IPS-NIHi7 (cell line): ENCODE data around the gene ZNF484.
"Not testable (repeated sequence)": the region's sequence is repeated elsewhere in the genome, so short reads cannot be mapped to it uniquely, and the experiment has no call there.

Experiments used
- DNase-seq: peaks from one replicate; pipeline ENCODE4 v3.0.0; 2012; ENCODE audit warnings: mixed read lengths; ENCODE audit errors: extremely low spot score

ZNF484 gene

GRCh38 chr9:92860867-92861266 is 17.0 kb downstream of the ZNF484 start:
- no peak for DNase-seq

GRCh38 chr9:92857236-92857635 is 20.6 kb downstream of the ZNF484 start:
- no peak for DNase-seq

GRCh38 chr9:92853716-92854115 is 24.1 kb downstream of the ZNF484 start:
- no peak for DNase-seq

GRCh38 chr9:92850898-92851297 is 26.9 kb downstream of the ZNF484 start:
- peak; percentile 16 for DNase-seq

- DNase-seq = not testable (repeated sequence)
Observed at GRCh38 chr9:92848740-92849139, 29.1 kb downstream of the ZNF484 start.

GRCh38 chr9:92846662-92847145 is 31.1 kb downstream of the ZNF484 start:
- no peak for DNase-seq

GRCh38 chr9:92838411-92838810 is 39.4 kb downstream of the ZNF484 start:
- DNase-seq = not testable (repeated sequence)

- DNase-seq = no peak
Observed at GRCh38 chr9:92837191-92837590, 40.6 kb downstream of the ZNF484 start.

- DNase-seq = no peak
Observed at GRCh38 chr9:92829420-92829819, 48.4 kb downstream of the ZNF484 start.

GRCh38 chr9:92825065-92825464 is 52.8 kb downstream of the ZNF484 start:
- not testable (repeated sequence) for DNase-seq

GRCh38 chr9:92820964-92821363 is 56.9 kb downstream of the ZNF484 start:
- no peak for DNase-seq

- not testable (repeated sequence) for DNase-seq
Observed at GRCh38 chr9:92819898-92820297, 57.9 kb downstream of the ZNF484 start.

- not testable (repeated sequence) for DNase-seq
Observed at GRCh38 chr9:92809629-92810326, 68.1 kb downstream of the ZNF484 start.

- DNase-seq = peak; percentile 74
Observed at GRCh38 chr9:92808726-92809451, 68.9 kb downstream of the ZNF484 start.

GRCh38 chr9:92807757-92808725 is 69.8 kb downstream of the ZNF484 start:
- DNase-seq = no peak

GRCh38 chr9:92807031-92807756 is 70.6 kb downstream of the ZNF484 start:
- no peak for DNase-seq

GRCh38 chr9:92804727-92805126 is 73.1 kb downstream of the ZNF484 start:
- DNase-seq = no peak

- DNase-seq = no peak
Observed at GRCh38 chr9:92798358-92798757, 79.5 kb downstream of the ZNF484 start.

GRCh38 chr9:92796337-92796804 is 81.5 kb downstream of the ZNF484 start:
- DNase-seq = not testable (repeated sequence)

GRCh38 chr9:92795598-92796336 is 82.1 kb downstream of the ZNF484 start:
- no peak for DNase-seq
